GM18873 (cell line): Measurements from ENCODE around the gene C4BPA.

Experiments
- ATAC-seq: cut with Tn5 transposase; IDR thresholded peaks from one replicate; pipeline ENCODE4 v1.9.1; 2021; ENCODE audit warnings: mild to moderate bottlenecking, moderate library complexity, moderate number of reproducible peaks; ENCODE audit not compliant: unreplicated experiment, low FRiP score

C4BPA gene

DNA sequence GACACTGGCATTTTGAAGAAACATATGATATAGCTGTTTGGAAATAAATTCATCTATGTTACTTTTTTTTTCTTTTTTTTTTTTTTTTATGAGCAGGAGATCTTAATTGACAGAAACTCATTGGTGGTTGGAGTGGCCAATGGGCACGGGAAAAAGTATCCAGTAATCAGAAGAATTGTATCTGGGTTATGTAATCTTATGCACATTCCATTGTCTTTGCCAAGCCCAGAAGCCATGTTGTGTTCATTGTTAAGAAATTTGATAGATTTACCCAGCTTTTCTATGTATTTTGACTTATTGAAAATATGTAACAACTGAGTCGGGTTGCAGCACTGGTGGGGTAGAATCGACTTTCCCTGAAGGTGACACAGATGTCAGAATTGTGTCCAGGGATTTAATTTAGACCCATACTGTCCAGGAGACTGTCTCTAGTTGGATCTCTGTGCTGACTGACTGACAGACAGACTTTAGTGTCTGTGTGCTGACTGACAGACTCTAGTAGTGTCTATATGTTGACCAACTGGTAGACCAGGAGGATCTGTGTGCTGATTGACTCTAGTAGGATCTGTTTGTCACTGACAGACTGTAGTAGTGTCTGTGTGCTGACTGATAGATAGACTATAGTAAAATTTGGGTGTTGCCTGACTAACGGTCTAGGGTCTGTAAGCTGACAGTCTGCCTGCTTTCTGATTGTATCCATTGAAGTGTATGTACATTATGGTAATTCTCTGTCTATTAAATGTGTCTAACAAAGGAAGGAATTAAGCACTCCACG is 27.7 kb upstream of the C4BPA start:
- ATAC-seq = no peak

DNA sequence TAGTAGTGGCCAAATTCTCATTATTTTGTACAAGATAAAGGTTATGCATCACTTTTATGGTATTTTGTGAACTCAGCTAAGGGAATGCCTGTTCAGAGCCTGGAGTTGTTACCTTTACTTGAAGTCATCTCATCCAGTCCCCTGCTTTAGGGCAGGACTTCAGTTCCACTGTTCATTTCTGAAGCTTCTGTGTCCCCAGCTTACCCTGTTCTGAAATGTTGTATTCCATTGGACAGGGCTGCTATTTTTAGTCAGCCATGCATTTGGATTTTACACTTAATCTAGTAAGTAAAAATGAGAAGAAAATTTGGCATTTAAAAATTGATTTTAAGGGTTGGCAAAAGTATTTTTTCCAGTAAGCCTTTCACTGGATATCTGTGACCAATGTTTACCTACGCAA is 27.0 kb upstream of the C4BPA start:
- no peak for ATAC-seq

DNA sequence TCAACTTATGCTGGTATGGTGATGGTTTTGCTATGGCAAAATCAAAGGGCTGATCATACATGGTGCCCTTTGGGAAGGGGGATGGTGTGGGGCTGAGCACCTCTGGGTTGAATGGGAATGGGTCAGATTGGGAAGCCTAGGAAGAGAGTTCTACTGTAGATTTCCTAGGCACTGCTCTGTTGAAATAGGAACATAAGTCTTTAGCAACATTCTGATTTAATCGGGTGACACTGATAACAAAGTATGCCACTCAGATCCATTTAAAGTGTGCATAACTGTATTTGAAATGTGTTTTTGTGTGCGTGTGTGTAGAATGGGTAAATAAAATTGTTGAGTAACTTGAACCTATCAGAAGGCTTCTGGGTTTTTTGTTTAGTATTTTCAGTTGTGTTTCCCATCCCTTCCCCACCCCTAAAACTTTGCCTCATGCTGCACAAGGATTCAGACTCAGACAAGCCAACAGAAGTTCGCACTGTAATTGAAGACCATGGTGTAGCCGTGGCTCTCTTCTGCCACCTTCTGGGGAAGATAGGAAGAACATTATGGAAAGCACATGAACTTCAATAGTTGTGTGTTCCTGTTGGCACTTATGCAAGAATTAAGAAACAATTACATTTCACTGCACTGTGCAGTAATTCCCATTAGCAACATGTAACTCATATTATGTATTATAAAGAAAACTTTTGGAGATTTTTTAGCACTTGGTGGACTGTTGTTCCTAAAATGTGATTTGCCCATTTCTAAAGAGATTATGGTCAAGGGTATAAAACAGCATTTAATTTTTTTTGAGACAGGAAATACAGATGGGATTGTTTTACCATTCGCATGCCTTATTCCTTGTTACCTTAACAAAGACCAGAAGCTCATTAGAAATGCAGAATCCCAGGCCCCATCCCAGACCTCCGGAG is 26.3 kb upstream of the C4BPA start:
- ATAC-seq = no peak

DNA sequence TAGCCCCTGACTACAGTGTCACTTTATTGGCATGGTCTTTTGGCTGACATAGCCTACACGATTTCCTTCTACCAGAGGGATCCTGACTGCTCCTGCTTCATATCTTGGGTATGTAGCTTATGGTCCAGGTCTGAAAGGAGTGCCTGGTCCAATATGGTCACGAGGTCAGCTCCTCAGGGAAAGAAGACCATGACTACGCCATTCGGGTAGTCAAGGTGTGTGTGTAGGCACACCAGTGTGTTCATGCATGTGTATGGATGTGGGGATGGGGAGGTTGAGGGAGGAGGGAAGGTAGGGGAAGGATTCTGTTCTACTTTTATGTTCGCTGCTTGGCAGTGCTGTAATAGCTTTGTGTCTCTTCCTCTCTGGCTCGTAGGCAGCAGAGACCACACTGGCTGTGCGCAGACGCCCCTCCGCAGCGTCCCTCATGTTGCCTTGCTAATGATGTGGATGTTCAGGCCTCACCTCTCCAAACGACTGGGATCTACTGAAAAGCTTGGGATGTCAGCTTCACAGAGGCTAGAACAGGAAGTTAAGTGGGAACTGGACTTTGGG is 25.4 kb upstream of the C4BPA start:
- ATAC-seq = no peak

DNA sequence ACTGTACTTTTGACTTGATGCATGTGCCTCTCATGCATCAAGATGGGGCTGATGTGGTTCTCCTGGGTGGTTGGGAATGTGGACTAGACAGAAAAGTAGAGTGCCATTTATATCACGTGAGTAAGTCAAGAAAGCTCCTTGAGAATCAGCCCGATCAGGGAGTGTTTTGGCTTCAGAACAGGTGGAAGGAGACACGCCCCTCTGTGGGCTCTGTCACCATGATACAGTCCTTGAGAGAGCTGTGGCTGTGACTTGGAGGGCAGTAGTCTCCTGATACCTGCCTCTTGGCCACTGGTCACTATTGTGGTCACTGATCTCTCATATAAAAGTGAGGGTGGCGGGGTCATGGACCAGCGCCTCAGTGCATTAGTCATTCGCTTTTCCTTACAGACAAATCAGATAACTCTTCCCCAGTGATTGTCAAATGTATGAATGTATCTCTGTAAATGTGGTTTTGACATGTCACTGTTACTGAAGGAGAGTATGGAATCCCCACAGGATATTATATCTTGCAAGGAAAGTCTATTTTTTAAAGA is 24.3 kb upstream of the C4BPA start:
- no peak for ATAC-seq

DNA sequence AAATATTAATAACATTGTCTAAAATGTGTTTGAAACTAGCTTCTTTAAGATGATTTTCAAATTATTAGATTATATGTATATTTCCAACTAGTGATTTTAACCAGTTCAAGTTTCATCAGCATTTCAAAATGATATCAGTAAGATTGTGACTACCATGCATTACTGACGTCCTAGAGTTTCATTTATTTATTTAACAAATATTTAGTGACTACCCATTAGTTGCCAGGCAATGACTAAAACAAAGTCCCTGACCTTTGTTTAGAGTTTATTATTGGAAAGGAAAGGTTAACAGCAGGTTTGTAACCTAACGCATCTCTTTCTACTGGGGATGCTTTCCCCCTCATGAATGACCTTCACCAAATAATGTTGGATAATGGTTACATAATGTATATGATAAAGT is 22.9 kb upstream of the C4BPA start:
- no peak for ATAC-seq

DNA sequence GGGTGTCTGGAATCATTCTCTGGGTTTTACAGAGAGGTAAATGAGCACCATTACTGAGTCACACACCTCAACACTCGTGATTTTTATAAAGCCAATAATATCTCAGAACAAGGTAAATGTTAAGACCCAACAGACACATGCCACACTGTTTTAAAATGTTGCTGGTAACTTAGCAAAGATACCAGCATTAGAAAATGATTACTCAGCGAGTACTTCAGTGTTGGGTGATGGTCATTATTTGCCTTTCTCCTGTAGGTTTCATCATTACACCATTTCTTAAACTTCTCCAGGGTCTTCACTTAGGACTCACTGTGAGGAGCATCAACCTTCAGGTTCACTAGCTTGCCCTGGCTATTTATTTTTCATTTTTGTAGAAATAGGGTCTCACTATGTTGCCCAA is 22.2 kb upstream of the C4BPA start:
- no peak for ATAC-seq

DNA sequence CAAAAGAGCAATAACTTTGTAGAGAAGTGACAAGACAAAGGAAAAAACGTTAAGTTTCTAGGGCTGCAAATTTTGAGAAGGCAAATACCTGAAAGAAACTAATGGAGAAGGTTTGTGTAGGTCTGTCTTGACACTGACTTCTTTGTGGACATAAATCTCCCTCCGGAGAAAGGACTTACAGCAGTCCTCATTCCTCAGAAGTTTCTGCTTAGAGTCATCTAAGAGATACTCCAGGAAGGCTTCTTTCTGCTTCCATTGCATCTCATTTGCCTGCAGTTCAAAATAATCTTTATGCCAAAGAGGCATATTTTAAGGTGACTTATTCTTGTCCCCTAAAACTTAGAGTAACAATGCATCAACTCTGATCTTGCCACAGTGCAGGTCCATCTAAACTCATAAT is 19.8 kb upstream of the C4BPA start:
- ATAC-seq = no peak

DNA sequence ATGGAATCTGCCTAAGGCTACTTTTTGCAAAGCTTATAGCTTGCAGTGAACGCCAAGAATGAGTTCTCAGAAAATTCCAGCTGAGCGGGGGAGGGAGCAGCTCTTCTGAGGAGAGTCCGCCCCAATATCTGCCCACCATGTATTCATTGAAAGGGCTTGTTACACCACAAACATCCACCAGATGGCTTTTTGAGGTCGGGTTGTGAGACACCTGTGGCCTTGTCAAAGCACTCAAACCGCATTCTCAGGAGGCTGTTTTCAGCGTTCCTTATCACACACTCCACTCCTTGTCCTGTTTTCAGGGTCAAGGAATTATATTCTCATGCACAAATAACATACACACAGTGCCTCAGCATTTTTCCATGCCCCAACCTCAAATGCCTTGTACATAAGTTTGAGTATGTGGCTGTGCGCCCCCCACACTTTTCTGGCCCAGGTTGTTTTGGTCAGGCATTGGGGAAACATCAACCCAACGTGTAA is 19.3 kb upstream of the C4BPA start:
- ATAC-seq = no peak

DNA sequence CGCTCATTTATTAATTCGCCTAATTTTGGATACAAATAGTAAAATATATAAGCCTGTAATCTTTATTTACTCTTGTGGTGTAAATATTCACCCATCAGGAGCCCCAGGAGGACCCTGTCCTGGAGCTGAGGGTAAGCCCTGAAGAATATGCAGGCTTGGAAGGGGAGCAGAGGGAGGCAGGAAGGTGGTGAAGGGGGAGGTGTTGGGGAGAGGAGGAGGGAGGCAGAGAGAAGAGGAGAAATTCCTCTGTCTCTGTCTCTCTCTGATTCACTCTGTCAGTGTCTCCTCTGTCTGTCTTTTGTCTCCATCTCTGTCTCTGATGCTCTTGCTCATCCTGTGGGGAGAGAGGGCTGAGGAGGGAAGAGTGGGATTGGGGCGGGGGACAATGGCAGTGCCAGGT is 18.1 kb upstream of the C4BPA start:
- ATAC-seq = no peak

DNA sequence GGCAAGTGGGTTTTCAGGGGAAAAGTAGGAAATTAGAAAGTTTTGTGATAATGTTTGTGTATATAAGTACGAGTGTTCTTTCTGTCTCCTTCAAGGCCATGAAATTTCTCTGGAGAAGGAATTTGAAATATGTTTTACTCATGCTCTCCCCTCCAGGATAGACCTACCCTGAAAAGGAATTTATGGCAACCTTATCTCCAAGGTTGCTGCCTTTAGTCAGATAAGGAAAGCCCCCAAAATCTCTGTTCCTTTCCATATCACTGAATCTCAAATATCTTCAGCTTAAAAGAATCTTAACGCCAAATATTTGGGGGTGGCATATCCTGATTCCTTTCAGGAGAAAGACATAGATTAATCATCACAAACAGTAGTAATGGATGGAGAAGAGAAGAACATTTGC is 15.9 kb upstream of the C4BPA start:
- no peak for ATAC-seq

DNA sequence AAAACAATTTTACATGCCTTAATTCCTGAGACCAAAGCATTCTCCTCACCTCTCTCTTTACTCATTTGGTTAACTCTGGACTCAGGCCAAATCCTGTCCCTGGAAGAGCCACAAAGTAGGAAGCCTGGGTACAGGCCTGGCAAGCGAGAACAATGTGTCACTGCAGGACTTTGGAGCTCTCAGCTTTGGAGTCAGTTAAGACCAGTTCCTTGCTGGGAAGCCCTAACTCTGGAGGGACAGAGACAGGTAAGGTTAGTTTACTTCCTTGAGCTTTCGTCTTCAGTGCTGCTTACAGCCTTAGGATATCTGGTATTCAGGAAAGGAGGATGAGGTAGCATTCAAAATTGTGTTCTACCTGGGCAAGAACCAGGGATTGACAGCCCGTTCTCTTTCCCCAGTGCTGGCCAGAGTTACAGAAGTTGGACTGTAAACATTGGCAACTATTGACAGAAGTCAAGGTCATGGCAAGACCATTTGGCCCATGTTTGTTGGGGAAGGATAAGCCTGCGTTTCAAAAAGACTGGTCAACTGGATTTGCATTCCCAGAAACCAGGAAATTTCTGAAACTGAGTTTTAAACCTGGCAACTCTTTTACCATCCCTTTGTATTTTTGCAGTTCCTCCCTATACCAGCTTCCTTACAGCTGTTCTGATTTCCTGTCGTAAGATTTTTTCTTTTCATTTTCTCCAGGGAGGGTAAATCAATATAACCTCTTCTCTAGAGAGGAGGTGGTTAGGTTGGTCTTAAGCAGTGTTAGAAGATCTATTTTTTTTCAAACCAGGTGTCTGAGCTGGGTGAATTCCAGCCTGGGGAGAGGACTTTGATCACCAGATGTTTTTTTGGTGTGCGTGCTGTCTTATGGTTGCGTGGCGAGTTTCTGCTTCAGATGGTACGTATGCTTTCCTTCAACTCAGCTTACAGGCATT is 15.1 kb upstream of the C4BPA start, which contains the start of gene C4BPB:
TSS of gene C4BPB (plus strand) at position 160 of the 926 bp plus-strand sequence. CDS start at position 832, 672 bp downstream.
- no peak for ATAC-seq

DNA sequence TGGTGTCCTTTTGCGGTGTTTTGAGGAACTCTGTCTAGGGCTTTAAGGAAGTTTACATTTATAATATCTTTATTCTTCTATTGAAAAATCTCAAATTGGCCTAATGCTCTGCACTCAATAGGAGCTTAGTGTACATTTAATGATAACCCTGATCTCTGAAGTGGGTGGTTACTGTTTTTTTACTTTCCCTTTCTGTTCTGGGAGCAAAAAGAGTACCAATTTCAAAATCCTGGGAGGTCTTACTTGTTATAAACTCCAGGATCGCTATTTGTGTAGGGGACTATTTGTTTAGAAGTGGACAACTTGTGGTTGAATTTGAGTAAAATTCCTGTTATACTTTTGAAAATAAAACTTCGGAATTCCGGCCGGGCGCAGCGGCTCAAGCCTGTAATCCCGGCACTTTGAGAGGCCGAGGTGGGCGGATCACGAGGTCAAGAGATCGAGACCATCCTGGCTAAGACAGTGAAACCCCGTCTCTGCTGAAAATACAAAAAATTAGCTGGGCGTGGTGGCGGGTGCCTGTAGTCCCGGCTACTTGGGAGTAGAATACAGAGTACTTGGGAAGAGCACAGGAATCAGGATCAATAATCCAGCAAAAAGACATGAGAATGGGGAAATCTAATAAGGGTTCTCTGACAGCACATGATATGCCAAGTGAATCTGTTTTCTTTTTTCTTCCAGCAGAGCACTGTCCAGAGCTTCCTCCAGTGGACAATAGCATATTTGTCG is 14.2 kb upstream of the C4BPA start:
- no peak for ATAC-seq

DNA sequence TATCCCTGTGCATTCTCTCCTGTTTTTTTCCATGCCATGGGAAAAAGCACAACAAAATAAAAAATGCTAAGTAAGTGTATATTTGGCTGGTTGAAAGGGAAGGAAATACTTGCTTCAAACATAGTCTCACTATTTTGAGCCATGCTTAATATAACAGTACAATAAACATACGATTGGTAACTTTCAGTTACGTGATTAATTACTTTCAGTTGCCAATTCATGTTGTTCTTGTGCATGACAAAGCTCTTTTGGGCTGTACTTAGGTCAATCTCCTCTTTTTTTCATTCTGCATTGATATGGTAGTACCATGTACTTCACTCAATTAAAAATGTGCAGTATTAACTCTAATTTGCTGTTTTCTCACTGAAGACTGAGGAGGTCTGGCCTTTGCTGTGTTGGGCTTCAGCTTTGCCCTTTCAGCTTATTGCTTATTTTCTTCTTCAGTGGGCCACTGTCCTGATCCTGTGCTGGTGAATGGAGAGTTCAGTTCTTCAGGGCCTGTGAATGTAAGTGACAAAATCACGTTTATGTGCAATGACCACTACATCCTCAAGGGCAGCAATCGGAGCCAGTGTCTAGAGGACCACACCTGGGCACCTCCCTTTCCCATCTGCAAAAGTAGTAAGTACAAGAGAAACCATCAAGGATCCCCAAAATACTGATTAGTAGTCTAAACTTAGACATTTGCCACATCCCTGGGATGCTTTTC is 12.7 kb upstream of the C4BPA start:
- ATAC-seq = no peak

DNA sequence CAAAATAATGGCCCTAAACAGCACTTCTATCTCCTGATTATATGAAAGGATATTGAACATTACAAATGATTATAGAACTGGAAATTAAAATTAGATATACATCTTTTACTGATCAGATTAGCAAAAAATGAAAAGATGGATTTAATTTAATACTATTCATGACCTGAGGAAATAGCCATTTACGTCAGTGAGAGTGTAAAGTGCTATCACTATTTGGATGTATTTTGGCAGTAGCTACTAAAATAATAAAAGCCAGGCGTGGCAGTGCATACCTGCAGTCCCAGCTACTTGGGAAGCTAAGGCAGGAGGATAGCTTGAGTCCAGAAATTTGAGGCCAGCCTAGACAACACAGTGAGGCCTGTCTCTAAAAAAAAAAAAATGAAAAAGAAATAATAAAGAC is 10.1 kb upstream of the C4BPA start:
- ATAC-seq = no peak

DNA sequence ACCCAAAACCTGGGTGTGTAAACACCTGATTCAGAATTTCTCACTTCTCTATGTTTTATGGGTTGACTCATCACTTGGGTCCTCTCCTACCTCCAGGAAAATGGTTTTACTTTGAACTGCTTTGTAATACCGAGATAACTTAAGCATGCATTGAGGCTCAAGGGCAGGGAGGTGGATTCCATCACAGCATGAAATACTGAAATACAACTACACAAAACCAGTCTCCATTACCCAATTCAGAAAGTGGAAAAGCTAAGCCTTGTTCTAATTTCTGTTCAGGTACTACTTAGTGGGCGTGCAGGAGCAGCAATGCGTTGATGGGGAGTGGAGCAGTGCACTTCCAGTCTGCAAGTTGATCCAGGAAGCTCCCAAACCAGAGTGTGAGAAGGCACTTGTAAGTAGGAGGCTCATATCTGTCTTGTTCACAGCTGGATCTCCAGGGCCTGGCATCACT is 6.1 kb upstream of the C4BPA start:
- no peak for ATAC-seq

DNA sequence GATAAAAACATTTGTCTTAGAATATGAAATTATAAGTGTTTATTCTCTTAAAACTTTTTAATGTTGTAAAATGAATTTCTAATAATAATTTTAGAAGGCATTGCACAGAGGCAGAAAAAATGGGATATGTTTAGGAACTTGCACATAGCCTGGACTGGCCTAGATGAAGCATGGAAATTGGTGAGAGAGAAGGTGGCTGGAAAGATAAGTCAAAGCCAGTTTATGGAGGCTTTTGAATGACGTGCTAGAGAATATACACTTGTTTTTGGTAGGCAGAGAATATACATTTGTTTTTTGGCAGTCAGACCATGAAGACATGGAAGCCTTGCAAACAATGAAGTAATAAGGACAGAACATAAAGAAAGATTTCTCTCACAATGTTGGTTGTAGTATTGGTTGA is 2.3 kb upstream of the C4BPA start:
- ATAC-seq = no peak

DNA sequence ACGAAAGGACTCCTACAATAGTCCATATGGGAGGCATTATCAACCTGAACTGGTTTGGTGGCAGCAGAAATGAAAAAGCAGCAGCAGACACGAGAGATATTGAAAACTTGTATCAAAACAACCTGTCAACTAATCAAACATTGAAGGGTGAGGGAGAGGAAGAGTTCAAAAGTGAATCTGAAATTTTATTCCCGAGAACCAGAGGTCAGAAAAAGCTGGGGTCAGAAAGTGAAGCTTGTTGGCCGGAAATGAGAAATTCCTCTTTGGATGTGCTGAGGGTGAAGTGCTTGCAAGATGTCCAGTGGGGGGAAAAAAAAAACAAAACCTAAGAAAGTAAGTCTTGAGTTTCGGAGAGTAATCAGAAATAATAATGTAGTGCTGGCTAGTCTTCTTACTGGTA is 1.9 kb upstream of the C4BPA start:
- ATAC-seq = no peak

DNA sequence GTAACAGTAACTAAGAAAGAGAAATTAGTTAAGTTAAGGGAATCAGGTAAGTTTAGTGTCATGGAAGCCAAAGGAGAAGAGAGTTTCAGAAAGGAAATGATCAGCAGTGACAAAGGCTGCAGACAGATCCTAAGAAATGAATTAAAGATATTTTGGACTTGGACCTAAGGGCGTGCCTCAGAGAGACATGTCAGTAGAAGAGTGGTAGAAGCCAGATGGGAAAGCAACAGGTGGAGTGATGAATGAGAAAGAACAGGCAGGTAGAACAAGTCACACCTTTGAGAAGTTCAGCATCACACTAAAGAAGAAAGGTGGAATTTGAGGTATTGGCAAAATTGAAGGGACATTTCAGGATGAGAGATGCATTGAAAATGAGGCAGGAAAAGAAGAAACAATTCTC is 1.4 kb upstream of the C4BPA start:
- ATAC-seq = no peak
